HepG2 (cell line): ENCODE results near the gene NYNRIN. TPM values are rescaled to one million over a fixed set of nuclear protein-coding genes. Genes with fewer than 3 reads are reported as not detected.

Experiments used
- CBX5 ChIP-seq: sonication (generic); formaldehyde crosslinking; IDR thresholded peaks from 2 replicates; pipeline ENCODE4 v1.4.0; 2020; ENCODE audit warnings: missing genetic modification reagents, borderline replicate concordance
- DNMT3B ChIP-seq: conservative IDR thresholded peaks from 2 replicates; pipeline ENCODE4 v1.6.1; 2016; ENCODE audit warnings: missing biosample characterization, control low read depth
- FOXO1 ChIP-seq: sonication (generic); formaldehyde crosslinking; IDR thresholded peaks from 2 replicates; pipeline ENCODE4 v1.4.0; 2020; ENCODE audit warnings: missing genetic modification reagents
- MXI1 ChIP-seq: IDR thresholded peaks from 3 replicates; pipeline ENCODE4 v1.6.1; 2012; ENCODE audit warnings: low read depth, low read length, inconsistent platforms, borderline replicate concordance
- NCOA1 ChIP-seq: sonication (generic); formaldehyde crosslinking; IDR thresholded peaks from 2 replicates; pipeline ENCODE4 v1.9.0; 2021; ENCODE audit warnings: missing genetic modification reagents
- NCOA2 ChIP-seq: sonication (generic); formaldehyde crosslinking; IDR thresholded peaks from 2 replicates; pipeline ENCODE4 v1.8.0; 2022; ENCODE audit warnings: inconsistent platforms
- POLR2AphosphoS5 ChIP-seq: IDR thresholded peaks from 2 replicates; pipeline ENCODE4 v1.6.1; 2012; ENCODE audit warnings: low read depth, low read length
- SMARCC2 ChIP-seq: fragments of 450-650 bp; IDR thresholded peaks from 2 replicates; pipeline ENCODE4 v1.6.1; 2017; ENCODE audit warnings: antibody characterized with exemption, mild to moderate bottlenecking
- SNAI1 ChIP-seq: sonication (generic); formaldehyde crosslinking; IDR thresholded peaks from 2 replicates; pipeline ENCODE4 v1.5.0; 2020; ENCODE audit warnings: mild to moderate bottlenecking, missing genetic modification reagents, borderline replicate concordance
- ZBTB10 ChIP-seq: sonication (generic); formaldehyde crosslinking; IDR thresholded peaks from 2 replicates; pipeline ENCODE4 v1.4.0; 2020; ENCODE audit warnings: missing genetic modification reagents, borderline replicate concordance
- ZBTB7A ChIP-seq: sonication (generic); formaldehyde crosslinking; IDR thresholded peaks from 2 replicates; pipeline ENCODE4 v1.8.0; 2022; ENCODE audit warnings: mild to moderate bottlenecking, missing genetic modification reagents
- ZNF33B ChIP-seq: sonication (generic); formaldehyde crosslinking; IDR thresholded peaks from 2 replicates; pipeline ENCODE4 v1.5.1; 2020; ENCODE audit warnings: mild to moderate bottlenecking, missing genetic modification reagents
- ZNF512B ChIP-seq: sonication (generic); formaldehyde crosslinking; IDR thresholded peaks from 2 replicates; pipeline ENCODE4 v1.5.1; 2020; ENCODE audit warnings: missing genetic modification reagents, mild to moderate bottlenecking, borderline replicate concordance
- ZNF567 ChIP-seq: sonication (generic); formaldehyde crosslinking; IDR thresholded peaks from 2 replicates; pipeline ENCODE4 v1.8.1; 2023; ENCODE audit warnings: mild to moderate bottlenecking, missing genetic modification reagents, borderline replicate concordance
- ZNF749 ChIP-seq: sonication (generic); formaldehyde crosslinking; IDR thresholded peaks from 2 replicates; pipeline ENCODE4 v1.8.0; 2022; ENCODE audit warnings: mild to moderate bottlenecking, missing genetic modification reagents, moderate library complexity, borderline replicate concordance
- ZNF775 ChIP-seq: sonication (generic); formaldehyde crosslinking; IDR thresholded peaks from 2 replicates; pipeline ENCODE4 v1.4.0; 2020; ENCODE audit warnings: missing genetic modification reagents, mild to moderate bottlenecking, moderate library complexity, borderline replicate concordance
- ZNF879 ChIP-seq: sonication (generic); formaldehyde crosslinking; IDR thresholded peaks from 2 replicates; pipeline ENCODE4 v1.8.1; 2023; ENCODE audit warnings: missing genetic modification reagents
- ZNF883 ChIP-seq: sonication (generic); formaldehyde crosslinking; IDR thresholded peaks from 2 replicates; pipeline ENCODE4 v1.5.1; 2020; ENCODE audit warnings: mild to moderate bottlenecking, missing genetic modification reagents; ENCODE audit errors: not compliant biosample characterization
- ZSCAN25 ChIP-seq: sonication (generic); formaldehyde crosslinking; IDR thresholded peaks from 2 replicates; pipeline ENCODE4 v1.8.0; 2022; ENCODE audit warnings: mild to moderate bottlenecking, missing genetic modification reagents
- polyA plus RNA-seq, 8 experiments: library from polyadenylated mRNA; depleted of rRNA in 3 of 8; stranded (reverse) in 7 of 8; unstranded in 1 of 8; fragments of >200 nt; fragmentation: Illumina TruSeq in 4 of 8; extraction: Trizol in 4 of 8; gene quantifications; 2 replicates each; pipeline versions ENCODE4 v1.2.1 to v1.2.3, GENCODE V29; 2011 to 2016; ENCODE audit warnings: low read depth in 4 of 8, missing spikeins in 1 of 8, mixed read lengths in 1 of 8; ENCODE audit not compliant: insufficient read depth in 1 of 8
- total RNA-seq, 5 experiments: library from RNA; depleted of rRNA; stranded (reverse); fragments of >200 nt; fragmentation: Illumina TruSeq; extraction: Trizol; gene quantifications; 2 replicates each; pipeline ENCODE4 v1.2.3, GENCODE V29; 2016; ENCODE audit warnings: low read depth in 1 of 5
- TF ChIP-seq, protein P1 (sequence below): sonication (generic); formaldehyde crosslinking; IDR thresholded peaks from 2 replicates; pipeline ENCODE4 v1.4.0; 2020; ENCODE audit warnings: missing genetic modification reagents, borderline replicate concordance
- TF ChIP-seq, protein P2 (sequence below): IDR thresholded peaks from 2 replicates; pipeline ENCODE4 v1.6.1; 2016; ENCODE audit warnings: low read depth, borderline replicate concordance

NYNRIN gene
- total and polyA plus RNA-seq, 2 of the 13 experiments (the other 11 are each of a cell fraction or from before 2014, with no cell fraction given), result 0.63 to 1.1 TPM

- TF ChIP-seq, protein P1, sequence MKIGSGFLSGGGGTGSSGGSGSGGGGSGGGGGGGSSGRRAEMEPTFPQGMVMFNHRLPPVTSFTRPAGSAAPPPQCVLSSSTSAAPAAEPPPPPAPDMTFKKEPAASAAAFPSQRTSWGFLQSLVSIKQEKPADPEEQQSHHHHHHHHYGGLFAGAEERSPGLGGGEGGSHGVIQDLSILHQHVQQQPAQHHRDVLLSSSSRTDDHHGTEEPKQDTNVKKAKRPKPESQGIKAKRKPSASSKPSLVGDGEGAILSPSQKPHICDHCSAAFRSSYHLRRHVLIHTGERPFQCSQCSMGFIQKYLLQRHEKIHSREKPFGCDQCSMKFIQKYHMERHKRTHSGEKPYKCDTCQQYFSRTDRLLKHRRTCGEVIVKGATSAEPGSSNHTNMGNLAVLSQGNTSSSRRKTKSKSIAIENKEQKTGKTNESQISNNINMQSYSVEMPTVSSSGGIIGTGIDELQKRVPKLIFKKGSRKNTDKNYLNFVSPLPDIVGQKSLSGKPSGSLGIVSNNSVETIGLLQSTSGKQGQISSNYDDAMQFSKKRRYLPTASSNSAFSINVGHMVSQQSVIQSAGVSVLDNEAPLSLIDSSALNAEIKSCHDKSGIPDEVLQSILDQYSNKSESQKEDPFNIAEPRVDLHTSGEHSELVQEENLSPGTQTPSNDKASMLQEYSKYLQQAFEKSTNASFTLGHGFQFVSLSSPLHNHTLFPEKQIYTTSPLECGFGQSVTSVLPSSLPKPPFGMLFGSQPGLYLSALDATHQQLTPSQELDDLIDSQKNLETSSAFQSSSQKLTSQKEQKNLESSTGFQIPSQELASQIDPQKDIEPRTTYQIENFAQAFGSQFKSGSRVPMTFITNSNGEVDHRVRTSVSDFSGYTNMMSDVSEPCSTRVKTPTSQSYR (CRISPR knock-in tag), result peak; percentile 66
- TF ChIP-seq FOXO1, result peak; percentile 62
- TF ChIP-seq ZBTB10 (CRISPR knock-in tag), result peak; percentile 66; the same call in 1 of the 2 replicates
- peak; percentile 82; the same call in 1 of the 2 replicates for TF ChIP-seq ZNF879 (CRISPR knock-in tag)
- no peak for TF ChIP-seq ZBTB7A (CRISPR knock-in tag)
- peak; percentile 95 for TF ChIP-seq ZNF512B (CRISPR knock-in tag)
- TF ChIP-seq ZNF567 (CRISPR knock-in tag), result peak; percentile 92; the same call in 1 of the 2 replicates
- peak; percentile 99 for TF ChIP-seq ZNF883 (CRISPR knock-in tag)
- no peak for TF ChIP-seq SMARCC2
- TF ChIP-seq POLR2AphosphoS5, result peak; percentile 97
- no peak; the same call in 1 of the 2 replicates for TF ChIP-seq NCOA1 (CRISPR knock-in tag)
- TF ChIP-seq MXI1, result peak; percentile 78; the same call in 1 of the 3 replicates
- TF ChIP-seq DNMT3B, result 0 out of 2 replicates have a peak, but pooled peaks have one; percentile 29
- TF ChIP-seq, protein P2, sequence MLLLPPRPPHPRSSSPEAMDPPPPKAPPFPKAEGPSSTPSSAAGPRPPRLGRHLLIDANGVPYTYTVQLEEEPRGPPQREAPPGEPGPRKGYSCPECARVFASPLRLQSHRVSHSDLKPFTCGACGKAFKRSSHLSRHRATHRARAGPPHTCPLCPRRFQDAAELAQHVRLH (CRISPR knock-in tag), result peak; percentile 92
- no peak for TF ChIP-seq ZNF749 (CRISPR knock-in tag)
- peak; percentile 89; the same call in 1 of the 2 replicates for TF ChIP-seq ZSCAN25 (CRISPR knock-in tag)
- peak; percentile 58; the same call in 1 of the 2 replicates for TF ChIP-seq CBX5
- peak; percentile 52 for TF ChIP-seq NCOA2
- TF ChIP-seq ZNF33B, result peak; percentile 99
- TF ChIP-seq SNAI1, result peak; percentile 94
- peak; percentile 16; the same call in 1 of the 2 replicates for TF ChIP-seq ZNF775 (CRISPR knock-in tag)
Measured at GRCh38 chr14:24429395-24430142, 30.8 kb downstream of the NYNRIN start, which contains the start of the genes CBLN3 and KHNYN (continued).
